NCI-H1694 (cell line): ENCODE measurements around the gene XPR1.

Source experiments
- DNase-seq: peaks from one replicate; lab custom pipeline; 2025; lab: John Stamatoyannopoulos, UW

XPR1 gene

DNA sequence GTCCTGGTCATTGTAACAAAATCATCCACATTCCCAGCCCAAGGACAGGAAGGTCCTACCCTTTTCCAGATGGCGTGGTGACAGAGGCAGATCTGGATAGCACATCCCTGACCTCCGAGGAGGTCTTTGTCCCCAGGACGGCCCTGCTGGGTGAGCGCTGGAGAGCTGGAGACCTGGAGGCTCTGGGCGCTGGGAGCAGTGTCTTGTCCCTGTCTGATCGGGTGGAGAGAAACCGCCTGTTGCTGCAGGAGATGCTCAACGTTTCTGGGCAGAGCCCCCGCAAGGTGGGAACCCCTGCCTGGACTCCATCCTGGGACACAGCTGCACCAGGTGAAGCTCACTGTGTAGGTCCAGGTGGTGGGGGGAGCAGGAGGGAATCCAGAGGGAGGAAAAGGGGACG is 284.9 kb downstream of the XPR1 start:
- no peak for DNase-seq

DNA sequence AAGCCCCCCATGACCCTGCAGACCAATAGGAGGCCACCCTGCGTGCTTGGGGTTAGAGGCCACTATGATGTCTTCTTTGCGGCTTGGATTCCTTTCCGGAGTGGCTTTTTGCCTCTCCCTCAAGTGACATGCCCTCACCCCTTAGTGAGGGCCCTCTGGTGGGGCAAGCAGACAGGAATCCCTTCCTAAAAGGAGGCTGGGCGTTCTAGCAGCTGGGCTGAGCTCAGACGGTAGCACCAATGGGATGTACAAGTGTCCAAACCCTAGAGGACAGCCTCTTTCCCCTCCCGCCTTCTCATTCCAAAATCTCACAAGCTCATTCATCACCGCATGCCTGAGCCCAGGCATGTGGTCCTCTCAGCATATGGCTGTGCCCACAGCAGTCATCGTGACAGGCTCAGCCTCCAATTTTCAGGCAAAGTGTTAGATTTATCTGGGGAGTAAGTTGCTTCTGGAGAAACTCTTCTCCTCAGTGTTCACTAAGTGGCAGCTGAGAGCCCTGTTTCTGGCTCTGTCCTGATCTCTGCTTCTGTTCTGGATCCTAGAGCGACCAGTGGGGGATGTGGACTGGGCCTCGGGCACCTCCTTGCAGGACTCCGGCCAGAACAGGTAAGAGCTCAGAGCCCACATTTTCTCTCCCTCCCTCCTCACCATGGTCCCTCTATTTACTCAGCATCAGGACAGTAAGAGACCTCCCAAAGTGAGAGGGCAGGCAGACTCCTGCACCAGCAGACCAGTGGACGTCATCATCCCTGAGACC is 285.7 kb downstream of the XPR1 start:
- DNase-seq, result no peak

DNA sequence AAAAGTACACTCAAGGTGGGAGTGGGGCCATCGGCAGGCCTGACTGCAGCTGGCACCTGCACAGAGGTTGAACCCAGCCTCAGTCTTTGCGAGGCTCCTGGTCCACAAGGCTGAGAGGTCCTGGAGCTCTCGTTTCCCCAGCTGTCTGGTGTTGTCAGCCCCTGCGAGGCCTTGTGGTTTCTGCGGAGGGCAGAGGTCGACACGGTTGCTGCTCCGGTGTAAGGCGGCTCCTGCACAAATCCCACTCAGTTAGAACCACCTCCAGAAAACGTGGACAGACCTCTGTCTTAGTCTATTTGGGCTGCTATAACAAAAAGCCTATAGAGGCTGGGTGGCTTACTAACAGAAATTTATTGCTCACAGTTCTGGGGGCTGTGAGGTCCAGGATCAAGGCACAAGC is 286.7 kb downstream of the XPR1 start:
- DNase-seq, result no peak

DNA sequence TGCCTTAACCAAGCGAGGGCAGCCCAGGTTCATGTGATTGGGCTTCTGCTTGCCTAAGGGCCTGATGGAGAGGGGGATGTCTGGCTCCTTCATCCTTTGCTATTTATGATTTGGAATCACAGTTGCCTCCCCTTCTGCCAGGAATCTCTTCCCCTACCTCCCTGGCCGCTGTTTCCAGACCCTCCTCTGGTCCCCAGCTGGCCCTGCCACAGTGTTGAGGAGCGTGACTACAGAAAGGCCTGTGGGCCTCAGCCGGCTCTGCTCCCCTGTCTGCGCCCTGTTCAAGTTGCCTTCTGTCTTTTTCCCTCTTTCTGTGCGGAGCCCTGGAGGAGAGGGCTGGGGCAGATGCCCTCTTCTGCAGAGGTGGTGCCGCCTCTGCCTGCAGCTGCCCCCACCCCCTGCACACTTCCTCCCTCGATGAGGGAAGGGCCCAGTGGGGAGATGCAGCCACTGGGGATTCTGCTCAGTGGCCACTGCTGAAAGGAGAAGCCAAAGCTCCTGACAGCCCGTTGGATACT is 287.4 kb downstream of the XPR1 start:
- DNase-seq, result no peak

- DNase-seq, result no peak
These were observed 288.4 kb downstream of the XPR1 start for GRCh38 chr1:180920193-180920592.

DNA sequence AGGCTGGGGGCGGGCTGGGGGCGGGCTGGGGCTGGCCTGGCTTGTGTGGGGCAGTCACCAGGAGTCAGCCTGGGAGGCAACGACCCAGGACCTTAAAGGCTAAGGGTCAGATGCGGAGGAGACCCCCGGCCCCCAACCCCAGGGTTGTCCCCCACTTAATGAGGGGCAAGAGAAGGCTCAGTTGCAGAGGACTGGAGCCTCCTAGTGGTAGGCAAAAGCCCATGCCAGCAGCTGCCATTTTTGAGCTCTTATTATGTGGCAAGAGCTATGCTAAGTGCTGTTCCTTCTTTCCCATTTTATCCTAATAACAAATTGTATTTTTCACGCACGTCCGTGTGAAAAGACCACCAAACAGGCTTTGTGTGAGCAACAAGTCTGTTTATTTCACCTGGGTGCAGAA is 288.9 kb downstream of the XPR1 start:
- no peak for DNase-seq

DNA sequence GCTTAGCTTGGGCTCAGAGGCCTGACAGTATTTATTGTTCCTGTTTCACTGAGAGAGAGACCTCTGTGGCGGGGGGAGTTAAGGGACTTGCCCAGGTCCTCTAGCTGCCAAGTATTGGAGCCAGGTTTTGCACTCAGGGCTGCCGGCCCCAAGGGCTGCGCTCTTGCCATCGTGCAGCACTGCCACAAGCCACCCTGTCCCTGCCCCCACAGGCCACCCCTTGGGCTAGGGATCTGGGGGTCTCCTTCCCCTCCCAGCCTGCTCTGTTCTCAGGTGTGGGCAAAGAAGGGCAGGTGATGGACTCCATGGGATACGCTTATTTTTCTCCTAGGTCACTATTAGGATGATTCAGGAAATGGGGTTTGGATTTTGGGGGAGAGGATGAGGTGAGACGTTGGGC is 289.6 kb downstream of the XPR1 start:
- DNase-seq, result no peak

DNA sequence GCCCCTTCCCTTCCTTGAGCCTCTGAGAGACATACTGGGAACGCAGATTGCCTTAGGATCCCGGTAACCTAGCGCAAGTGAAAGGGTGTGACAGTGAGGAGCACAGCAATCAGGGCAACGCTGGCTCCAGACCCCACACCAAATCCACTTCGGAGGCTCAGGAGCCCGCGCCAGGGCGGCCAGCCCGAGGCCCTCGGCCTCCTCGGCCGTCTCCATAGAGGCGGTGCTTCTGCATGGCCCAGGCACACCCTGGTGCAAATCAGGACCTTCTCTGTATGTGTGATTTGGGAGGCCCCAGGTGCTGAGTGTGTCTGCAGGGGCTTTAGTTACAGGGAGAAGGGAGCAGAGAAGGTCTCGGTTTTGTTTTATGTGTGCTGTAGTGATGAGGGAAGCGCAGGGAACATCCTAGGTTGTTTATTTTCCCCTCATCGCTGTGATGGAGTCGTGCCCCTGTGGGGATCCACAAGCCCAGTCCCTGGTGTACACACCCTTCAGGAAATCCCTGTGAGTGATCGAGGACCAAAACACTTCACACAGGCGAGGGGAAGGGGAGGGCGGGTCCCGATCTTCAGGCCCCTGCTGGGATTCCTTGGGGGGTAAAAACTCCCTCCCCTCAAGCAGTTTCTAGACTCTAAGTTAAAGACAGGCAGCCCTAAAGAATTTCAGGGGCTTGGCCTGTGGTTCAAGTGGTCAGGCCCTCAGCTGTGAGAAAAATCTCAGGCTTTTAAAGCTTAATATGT is 290.2 kb downstream of the XPR1 start:
- DNase-seq, result no peak

- DNase-seq, result no peak
These were observed 290.8 kb downstream of the XPR1 start for GRCh38 chr1:180922631-180923015.

- DNase-seq, result no peak
These were observed 291.4 kb downstream of the XPR1 start for GRCh38 chr1:180923021-180923841.

DNA sequence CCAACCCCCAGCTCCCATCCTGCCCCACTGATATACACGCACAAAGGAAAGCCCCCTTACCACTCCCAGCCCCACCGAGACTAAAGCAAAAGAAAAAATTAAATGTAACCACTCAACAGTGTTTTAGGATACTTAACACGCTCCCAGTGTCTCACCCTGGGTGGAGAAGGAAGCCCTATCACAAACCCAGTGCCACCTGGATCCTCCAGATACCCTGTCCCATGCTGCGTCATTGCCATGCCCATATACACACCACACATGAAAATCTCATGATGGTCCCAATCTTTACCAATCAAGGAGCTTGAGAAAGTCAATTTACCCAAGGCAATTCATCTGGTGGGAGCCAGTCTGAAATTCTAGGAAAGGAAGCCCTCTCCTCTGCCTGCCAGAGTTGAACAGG is 292.1 kb downstream of the XPR1 start:
- no peak for DNase-seq

DNA sequence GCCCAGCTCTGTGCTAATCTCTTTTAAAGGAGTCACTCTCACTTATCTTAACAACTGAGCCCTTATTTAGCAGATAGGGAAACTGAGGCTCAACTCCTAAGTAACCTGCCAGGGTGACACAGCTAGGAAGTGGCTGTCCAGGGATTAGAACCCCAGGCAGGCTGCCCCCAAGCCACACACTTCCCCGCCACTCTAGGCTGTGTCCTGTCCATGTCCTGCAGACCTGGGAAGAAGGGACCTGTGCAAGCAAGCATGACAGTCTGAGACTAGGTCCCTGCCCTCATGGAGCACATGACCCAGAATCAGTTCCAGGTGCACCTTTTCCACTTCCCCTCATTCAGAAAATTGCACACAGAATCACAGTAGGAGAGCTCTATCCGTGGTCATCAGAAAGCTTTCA is 293.1 kb downstream of the XPR1 start:
- no peak for DNase-seq

DNA sequence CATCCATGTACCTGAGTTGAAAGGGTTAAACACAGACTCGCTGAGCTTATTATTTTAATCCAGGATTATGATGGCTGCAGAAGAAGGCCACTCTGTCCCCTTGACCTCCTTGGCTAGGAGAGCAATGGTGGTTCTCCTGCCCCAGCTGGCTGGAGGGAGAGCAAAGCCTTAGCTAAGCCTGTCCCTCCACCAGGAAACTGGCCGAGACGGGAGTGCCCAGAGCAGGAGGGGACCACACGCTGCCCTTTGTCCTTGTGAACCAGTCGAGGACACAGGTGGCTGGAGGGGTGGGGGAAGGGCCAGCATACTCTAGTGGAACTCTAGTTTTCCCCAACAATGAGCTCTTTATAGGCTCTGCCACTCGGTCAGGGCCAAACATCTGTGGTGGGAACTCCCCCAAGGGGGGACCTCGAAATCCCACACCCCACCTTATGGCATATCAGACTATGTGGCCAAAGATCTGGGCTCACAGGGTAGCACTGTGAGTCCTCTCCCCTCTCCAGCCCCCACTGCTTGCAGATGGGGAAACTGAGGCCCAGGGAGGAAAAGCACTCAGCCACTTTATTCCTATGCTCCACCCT is 293.7 kb downstream of the XPR1 start:
- DNase-seq, result no peak

GRCh38 chr1:180926164-180926981 is 294.6 kb downstream of the XPR1 start:
- DNase-seq, result peak; percentile 98

- DNase-seq, result peak; percentile 66
These were observed 295.5 kb downstream of the XPR1 start for GRCh38 chr1:180927348-180927747.

DNA sequence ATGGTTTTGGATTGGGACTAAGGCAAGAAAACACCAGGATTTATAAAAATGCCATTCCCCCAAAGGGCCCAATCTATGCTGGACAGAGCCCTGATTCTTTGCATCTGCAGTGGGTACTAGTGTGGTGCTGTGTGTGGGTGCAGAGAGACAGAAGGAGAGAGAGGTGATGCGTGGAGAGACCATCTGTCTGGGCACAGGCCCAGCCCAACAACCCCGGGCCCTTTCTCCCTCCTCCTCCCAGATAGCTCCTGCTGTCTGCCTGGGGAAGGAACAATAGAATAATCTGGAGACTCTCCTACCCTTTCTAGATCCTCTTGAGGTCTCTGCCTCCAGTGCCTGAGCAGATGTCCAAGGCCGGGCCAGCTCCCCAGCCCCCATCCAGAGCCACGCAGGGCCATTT is 296.0 kb downstream of the XPR1 start:
- DNase-seq, result peak; percentile 93

GRCh38 chr1:180928331-180929230 is 296.8 kb downstream of the XPR1 start:
- DNase-seq, result peak; percentile 85

DNA sequence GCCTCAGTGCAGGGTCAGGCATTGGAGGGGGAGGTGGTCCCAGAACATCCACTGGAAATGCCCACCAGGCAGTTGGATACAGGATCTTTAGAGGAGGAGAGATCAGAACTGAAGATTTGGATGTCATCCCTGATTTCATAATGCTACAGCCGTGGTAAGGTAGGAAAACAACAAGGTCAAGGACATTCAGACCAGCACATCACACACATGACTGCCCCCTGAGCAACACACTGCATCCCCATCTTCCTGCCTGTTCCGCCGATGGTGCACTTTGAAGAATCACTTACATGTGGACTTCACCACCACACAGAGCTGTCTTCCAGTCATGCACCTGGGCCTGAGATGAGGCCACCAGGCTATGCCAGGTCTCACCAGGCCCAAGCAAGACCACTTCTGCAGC is 297.6 kb downstream of the XPR1 start:
- DNase-seq, result no peak

DNA sequence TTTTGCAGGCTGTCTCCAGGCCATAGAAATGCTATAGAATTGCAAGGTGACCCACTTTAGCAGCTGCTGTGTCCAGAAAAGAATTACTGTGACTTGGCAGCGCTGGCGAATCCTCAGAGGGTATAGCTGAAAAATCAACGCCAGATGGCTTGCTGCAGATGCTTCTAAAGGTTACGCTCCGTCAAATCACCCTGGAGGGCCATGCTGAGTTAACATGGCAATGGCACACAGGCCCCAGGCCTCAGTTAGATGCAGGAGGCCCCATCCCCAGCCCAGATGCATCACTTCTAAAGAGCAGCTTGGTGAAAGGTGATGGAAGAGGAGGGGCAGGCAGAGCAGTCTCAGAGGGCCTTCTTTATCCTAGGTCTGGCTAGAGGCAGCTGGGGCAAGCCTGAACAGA is 298.9 kb downstream of the XPR1 start:
- peak; percentile 97 for DNase-seq

- no peak for DNase-seq
These were observed 299.7 kb downstream of the XPR1 start for GRCh38 chr1:180931529-180931928.
